ENCODE data around the gene PIKFYVE. TPM values are rescaled to one million over a fixed set of nuclear protein-coding genes. Genes with fewer than 3 reads are reported as not detected.

PIKFYVE gene
- total RNA-seq, 1 donor from 2014 or later, result 33.8 TPM

DNA sequence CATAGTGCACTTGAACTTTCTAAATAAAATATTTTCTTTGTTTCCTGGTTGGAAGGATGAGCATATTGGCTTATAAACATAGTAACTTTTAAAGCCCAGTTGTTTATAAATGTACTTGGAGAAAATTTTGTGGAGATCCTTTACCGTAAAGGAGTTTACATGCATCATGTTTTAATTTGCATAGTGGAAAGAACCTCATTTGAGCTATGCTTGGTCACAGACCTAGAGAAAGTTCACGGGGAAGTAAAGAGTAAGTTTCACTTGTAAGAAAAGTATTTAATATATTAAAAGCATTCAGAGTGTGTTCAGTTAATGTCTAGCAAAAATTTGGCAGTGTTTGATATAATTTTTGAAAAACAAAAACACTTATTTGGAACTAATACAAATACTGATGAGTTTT is 45.3 kb downstream of the PIKFYVE start:
- H3K9me3 Mint-ChIP-seq, result no peaks in the 10 kb centered on the region
- H3K4me1 Mint-ChIP-seq (ENCODE audit: unreplicated experiment), result peaks cover 5% of the 10 kb centered on the region
- TF ChIP-seq, protein P1, sequence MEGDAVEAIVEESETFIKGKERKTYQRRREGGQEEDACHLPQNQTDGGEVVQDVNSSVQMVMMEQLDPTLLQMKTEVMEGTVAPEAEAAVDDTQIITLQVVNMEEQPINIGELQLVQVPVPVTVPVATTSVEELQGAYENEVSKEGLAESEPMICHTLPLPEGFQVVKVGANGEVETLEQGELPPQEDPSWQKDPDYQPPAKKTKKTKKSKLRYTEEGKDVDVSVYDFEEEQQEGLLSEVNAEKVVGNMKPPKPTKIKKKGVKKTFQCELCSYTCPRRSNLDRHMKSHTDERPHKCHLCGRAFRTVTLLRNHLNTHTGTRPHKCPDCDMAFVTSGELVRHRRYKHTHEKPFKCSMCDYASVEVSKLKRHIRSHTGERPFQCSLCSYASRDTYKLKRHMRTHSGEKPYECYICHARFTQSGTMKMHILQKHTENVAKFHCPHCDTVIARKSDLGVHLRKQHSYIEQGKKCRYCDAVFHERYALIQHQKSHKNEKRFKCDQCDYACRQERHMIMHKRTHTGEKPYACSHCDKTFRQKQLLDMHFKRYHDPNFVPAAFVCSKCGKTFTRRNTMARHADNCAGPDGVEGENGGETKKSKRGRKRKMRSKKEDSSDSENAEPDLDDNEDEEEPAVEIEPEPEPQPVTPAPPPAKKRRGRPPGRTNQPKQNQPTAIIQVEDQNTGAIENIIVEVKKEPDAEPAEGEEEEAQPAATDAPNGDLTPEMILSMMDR (conservative IDR thresholded peaks at IDR 0.05), result no peak
- peaks cover 16% of the 10 kb centered on the region for H3K36me3 Mint-ChIP-seq
- H3K27me3 Mint-ChIP-seq, result no peaks in the 10 kb centered on the region
- no peak for DNase-seq (ENCODE audit: extremely low spot score, unreplicated experiment)
- H3K27ac Mint-ChIP-seq, result no peak overlapping the region
- no peak overlapping the region for H3K4me3 Mint-ChIP-seq

DNA sequence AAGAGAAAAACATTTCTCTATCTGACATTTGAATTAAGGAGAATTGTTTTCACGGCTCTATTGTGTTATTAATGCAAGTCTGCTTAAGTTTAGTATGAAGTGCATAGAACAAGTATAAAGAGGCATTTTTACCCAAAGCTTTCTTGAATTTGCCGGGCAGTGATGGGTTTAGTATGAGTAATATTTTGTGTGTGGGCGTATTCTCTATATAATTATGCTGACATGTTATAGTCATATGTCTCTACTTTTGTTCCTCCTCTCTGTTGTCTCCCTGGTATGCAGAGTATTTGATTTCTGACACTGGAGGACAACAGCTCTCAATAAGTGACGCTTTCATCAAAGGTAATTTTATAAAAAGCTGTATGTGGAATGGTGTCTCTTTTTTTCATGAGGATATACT is 45.9 kb downstream of the PIKFYVE start:
- Mint-ChIP-seq H3K9me3 (no peaks in the 10 kb centered on the region), H3K36me3 (peaks cover 19% of the 10 kb centered on the region), H3K4me3 (no peak overlapping the region), H3K4me1 (ENCODE audit: unreplicated experiment) (peaks cover 5% of the 10 kb centered on the region), H3K27ac (no peak overlapping the region), H3K27me3 (no peaks in the 10 kb centered on the region)
- TF ChIP-seq, protein P1 (conservative IDR thresholded peaks at IDR 0.05), result no peak
- no peak for DNase-seq (ENCODE audit: extremely low spot score, unreplicated experiment)

DNA sequence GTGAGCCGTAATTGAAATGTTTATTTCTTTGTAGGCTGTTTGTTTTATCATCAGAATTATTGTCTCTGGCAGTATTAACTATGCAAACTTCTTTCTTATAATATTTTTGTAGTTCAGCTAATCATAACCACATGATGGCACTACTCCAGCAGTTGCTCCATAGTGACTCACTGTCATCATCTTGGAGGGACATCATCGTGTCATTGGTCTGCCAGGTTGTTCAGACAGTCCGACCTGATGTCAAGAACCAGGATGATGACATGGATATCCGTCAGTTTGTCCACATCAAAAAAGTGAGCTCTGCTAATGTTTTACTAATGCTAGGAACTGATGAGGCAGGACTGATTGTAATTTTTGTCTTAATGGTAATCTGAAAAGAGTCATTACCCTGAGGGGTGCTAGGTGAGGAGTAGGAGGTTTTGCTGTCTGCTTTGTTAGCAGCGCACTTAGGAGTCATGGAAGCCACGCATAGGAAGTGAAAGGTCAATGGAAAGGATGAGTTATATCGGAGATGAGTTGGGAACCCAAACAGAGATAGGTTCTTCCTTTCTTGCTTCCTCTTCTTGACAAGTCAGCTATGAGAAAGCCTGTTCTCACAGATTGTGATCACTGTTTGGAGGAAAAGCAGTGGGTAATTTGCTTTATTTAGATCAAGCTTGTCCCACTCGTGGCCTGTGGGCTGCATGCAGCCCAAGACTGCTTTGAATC is 49.2 kb downstream of the PIKFYVE start:
- no peak for DNase-seq (ENCODE audit: extremely low spot score, unreplicated experiment)
- peaks cover 32% of the 10 kb centered on the region for H3K36me3 Mint-ChIP-seq
- H3K9me3 Mint-ChIP-seq, result no peaks in the 10 kb centered on the region
- TF ChIP-seq, protein P1 (conservative IDR thresholded peaks at IDR 0.05), result no peak
- no peaks in the 10 kb centered on the region for H3K27me3 Mint-ChIP-seq
- no peak overlapping the region for H3K27ac Mint-ChIP-seq
- no peak overlapping the region for H3K4me3 Mint-ChIP-seq
- H3K4me1 Mint-ChIP-seq (ENCODE audit: unreplicated experiment), result peaks cover 5% of the 10 kb centered on the region

DNA sequence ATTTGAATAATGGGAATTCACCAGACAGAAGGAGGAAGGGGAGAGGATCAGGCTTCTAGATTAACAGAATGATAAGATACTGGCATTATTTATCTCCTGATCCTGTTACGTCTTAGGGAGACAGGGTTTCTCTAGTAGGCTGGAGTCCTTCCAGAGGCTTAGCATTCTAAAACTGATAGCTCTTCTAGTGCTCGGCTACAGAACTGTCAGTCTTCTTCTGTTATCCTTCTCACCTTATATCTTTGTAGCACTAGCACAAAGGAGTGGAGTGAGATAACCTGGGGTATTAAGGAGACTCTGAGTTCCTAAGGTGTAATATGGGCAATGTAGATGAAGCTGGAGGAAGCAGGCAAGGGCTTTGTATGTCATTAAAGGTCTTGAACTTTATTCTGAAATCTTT is 52.1 kb downstream of the PIKFYVE start:
- Mint-ChIP-seq H3K4me1 (ENCODE audit: unreplicated experiment) (no peaks in the 10 kb centered on the region), H3K4me3 (no peak overlapping the region), H3K36me3 (peaks cover 33% of the 10 kb centered on the region), H3K9me3 (no peaks in the 10 kb centered on the region), H3K27ac (no peak overlapping the region), H3K27me3 (no peaks in the 10 kb centered on the region)
- TF ChIP-seq, protein P1 (conservative IDR thresholded peaks at IDR 0.05), result no peak
- no peak for DNase-seq (ENCODE audit: extremely low spot score, unreplicated experiment)

DNA sequence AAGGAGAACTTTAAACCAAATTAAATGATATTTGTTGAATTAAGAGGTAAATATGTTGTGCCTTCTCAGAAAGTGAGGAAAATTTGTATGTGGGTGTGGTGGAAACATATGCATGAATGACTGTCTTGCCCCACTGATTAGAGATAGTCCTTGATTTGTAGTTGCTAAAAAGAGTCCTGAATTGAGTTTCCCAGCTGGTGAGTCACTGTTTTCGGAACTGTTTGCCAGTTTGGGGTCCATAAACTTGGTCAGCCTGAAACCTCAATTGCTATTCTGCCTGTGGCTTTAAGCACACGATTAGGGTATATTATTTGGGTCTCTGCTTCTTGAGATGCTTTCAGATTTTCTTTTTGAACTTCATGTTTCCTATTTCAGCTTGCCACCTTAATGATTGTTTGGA is 53.3 kb downstream of the PIKFYVE start:
- H3K4me3 Mint-ChIP-seq, result no peak overlapping the region
- peaks cover 33% of the 10 kb centered on the region for H3K36me3 Mint-ChIP-seq
- TF ChIP-seq, protein P1 (conservative IDR thresholded peaks at IDR 0.05), result no peak
- no peak overlapping the region for H3K27ac Mint-ChIP-seq
- H3K9me3 Mint-ChIP-seq, result no peaks in the 10 kb centered on the region
- DNase-seq (ENCODE audit: extremely low spot score, unreplicated experiment), result no peak
- no peaks in the 10 kb centered on the region for H3K27me3 Mint-ChIP-seq
- no peaks in the 10 kb centered on the region for H3K4me1 Mint-ChIP-seq (ENCODE audit: unreplicated experiment)
